ENCODE data around the gene SLC36A1. TPM values are rescaled to one million over a fixed set of nuclear protein-coding genes. Genes with fewer than 3 reads are reported as not detected.

The SLC36A1 gene

GRCh38 chr5:151534350-151534749 is 86.9 kb downstream of the SLC36A1 start:
- no peak for DNase-seq
- 74% methylated on average over 11 of the region's 11 CpGs for WGBS
- no peak overlapping the region for H2BK15ac ChIP-seq (ENCODE audit: low read depth, poor library complexity, severe bottlenecking)
- H2AFZ ChIP-seq (ENCODE audit: low read depth, low read length), result no peak overlapping the region
- H3K9ac ChIP-seq (ENCODE audit: low read length), result no peak overlapping the region
- H2BK5ac ChIP-seq (ENCODE audit: low read depth, low read length, poor library complexity, severe bottlenecking), result no peak overlapping the region
- no peak overlapping the region for H3K4me3 ChIP-seq (ENCODE audit: insufficient read depth in 1 of 2, low read depth in 1 of 2, low read length in 2 of 2)
- H2BK12ac ChIP-seq (ENCODE audit: low read length in 2 of 2), result no peak overlapping the region
- no peak overlapping the region for H3K27ac ChIP-seq (ENCODE audit: low read length, poor library complexity, severe bottlenecking)
- H3K4me2 ChIP-seq (ENCODE audit: low read length, poor library complexity, severe bottlenecking), result no peak overlapping the region
- H3K9me3 ChIP-seq (ENCODE audit: control insufficient read depth, low read length), result no peaks in the 10 kb centered on the region
- no peak overlapping the region for H2AK5ac ChIP-seq (ENCODE audit: low read length, severe bottlenecking)
- H3K27me3 ChIP-seq (ENCODE audit: control insufficient read depth in 1 of 2, insufficient read depth in 1 of 2, low read length in 2 of 2), result peaks cover 0 to 3% of the 10 kb centered on the region in 2 experiments
- no peak overlapping the region for H3K18ac ChIP-seq (ENCODE audit: low read depth in 1 of 2, low read length in 2 of 2)
- no peaks in the 10 kb centered on the region for H3K79me1 ChIP-seq (replicated peaks; ENCODE audit: low read length, poor library complexity, severe bottlenecking)
- H2BK120ac ChIP-seq (ENCODE audit: low read depth, low read length), result no peak overlapping the region
- H3K23ac ChIP-seq (ENCODE audit: low read length in 2 of 2), result no peak overlapping the region
- H3K4me1 ChIP-seq (ENCODE audit: control insufficient read depth, insufficient read depth, low read depth, low read length), result no peaks in the 10 kb centered on the region
- H3K4ac ChIP-seq (ENCODE audit: low read depth in 1 of 2, low read length in 2 of 2), result no peak overlapping the region
- no peak overlapping the region for H4K8ac ChIP-seq (ENCODE audit: low read length)
- H4K91ac ChIP-seq (ENCODE audit: low read length), result no peak overlapping the region
- peaks cover 0 to 5% of the 10 kb centered on the region in 2 experiments for H3K36me3 ChIP-seq (ENCODE audit: control insufficient read depth in 1 of 2, insufficient read depth in 2 of 2, low read depth in 1 of 2, low read length in 2 of 2)
- no peak overlapping the region for H3K14ac ChIP-seq (ENCODE audit: low read length in 2 of 2)

GRCh38 chr5:151537044-151537443 is 89.6 kb downstream of the SLC36A1 start:
- Histone ChIP-seq H2AFZ (ENCODE audit: low read depth, low read length) (no peak overlapping the region), H2BK120ac (ENCODE audit: low read depth, low read length) (no peak overlapping the region), H4K8ac (ENCODE audit: low read length) (no peak overlapping the region), H3K4me1 (ENCODE audit: control insufficient read depth, insufficient read depth, low read depth, low read length) (no peaks in the 10 kb centered on the region), H3K4me3 (ENCODE audit: insufficient read depth in 1 of 2, low read depth in 1 of 2, low read length in 2 of 2) (no peak overlapping the region), H3K27me3 (ENCODE audit: control insufficient read depth in 1 of 2, insufficient read depth in 1 of 2, low read length in 2 of 2) (peaks cover 0 to 3% of the 10 kb centered on the region in 2 experiments), H3K4ac (ENCODE audit: low read depth in 1 of 2, low read length in 2 of 2) (no peak overlapping the region), H3K14ac (ENCODE audit: low read length in 2 of 2) (no peak overlapping the region), H4K91ac (ENCODE audit: low read length) (no peak overlapping the region), H3K23ac (ENCODE audit: low read length in 2 of 2) (no peak overlapping the region), H3K4me2 (ENCODE audit: low read length, poor library complexity, severe bottlenecking) (no peak overlapping the region), H3K79me1 (replicated peaks; ENCODE audit: low read length, poor library complexity, severe bottlenecking) (no peaks in the 10 kb centered on the region), H3K27ac (ENCODE audit: low read length, poor library complexity, severe bottlenecking) (no peak overlapping the region), H2BK5ac (ENCODE audit: low read depth, low read length, poor library complexity, severe bottlenecking) (no peak overlapping the region), H3K9me3 (ENCODE audit: control insufficient read depth, low read length) (no peaks in the 10 kb centered on the region), H2BK15ac (ENCODE audit: low read depth, poor library complexity, severe bottlenecking) (no peak overlapping the region), H3K9ac (ENCODE audit: low read length) (no peak overlapping the region), H2AK5ac (ENCODE audit: low read length, severe bottlenecking) (no peak overlapping the region), H3K36me3 (ENCODE audit: control insufficient read depth in 1 of 2, insufficient read depth in 2 of 2, low read depth in 1 of 2, low read length in 2 of 2) (no peaks in the 10 kb centered on the region), H2BK12ac (ENCODE audit: low read length in 2 of 2) (no peak overlapping the region), H3K18ac (ENCODE audit: low read depth in 1 of 2, low read length in 2 of 2) (no peak overlapping the region)
- DNase-seq, result no peak
- WGBS, result 60% methylated on average over 4 of the region's 4 CpGs

- no peak overlapping the region for H3K4ac ChIP-seq (ENCODE audit: low read depth in 1 of 2, low read length in 2 of 2)
- no peak for DNase-seq
- H3K18ac ChIP-seq (ENCODE audit: low read depth in 1 of 2, low read length in 2 of 2), result no peak overlapping the region
- H3K23ac ChIP-seq (ENCODE audit: low read length in 2 of 2), result no peak overlapping the region
- H3K27me3 ChIP-seq (ENCODE audit: control insufficient read depth in 1 of 2, insufficient read depth in 1 of 2, low read length in 2 of 2), result peaks cover 0 to 4% of the 10 kb centered on the region in 2 experiments
- H2BK12ac ChIP-seq (ENCODE audit: low read length in 2 of 2), result no peak overlapping the region
- no peaks in the 10 kb centered on the region for H3K79me1 ChIP-seq (replicated peaks; ENCODE audit: low read length, poor library complexity, severe bottlenecking)
- H3K9me3 ChIP-seq (ENCODE audit: control insufficient read depth, low read length), result no peaks in the 10 kb centered on the region
- no peak overlapping the region for H2BK15ac ChIP-seq (ENCODE audit: low read depth, poor library complexity, severe bottlenecking)
- no peak overlapping the region for H3K27ac ChIP-seq (ENCODE audit: low read length, poor library complexity, severe bottlenecking)
- WGBS, result 100% methylated on average over 1 of the region's 2 CpGs
- no peak overlapping the region for H2AK5ac ChIP-seq (ENCODE audit: low read length, severe bottlenecking)
- no peak overlapping the region for H2BK120ac ChIP-seq (ENCODE audit: low read depth, low read length)
- H4K8ac ChIP-seq (ENCODE audit: low read length), result no peak overlapping the region
- no peak overlapping the region for H3K4me2 ChIP-seq (ENCODE audit: low read length, poor library complexity, severe bottlenecking)
- H2BK5ac ChIP-seq (ENCODE audit: low read depth, low read length, poor library complexity, severe bottlenecking), result no peak overlapping the region
- no peak overlapping the region for H2AFZ ChIP-seq (ENCODE audit: low read depth, low read length)
- H4K91ac ChIP-seq (ENCODE audit: low read length), result no peak overlapping the region
- H3K14ac ChIP-seq (ENCODE audit: low read length in 2 of 2), result no peak overlapping the region
- no peaks in the 10 kb centered on the region for H3K36me3 ChIP-seq (ENCODE audit: control insufficient read depth in 1 of 2, insufficient read depth in 2 of 2, low read depth in 1 of 2, low read length in 2 of 2)
- H3K9ac ChIP-seq (ENCODE audit: low read length), result no peak overlapping the region
- no peak overlapping the region for H3K4me3 ChIP-seq (ENCODE audit: insufficient read depth in 1 of 2, low read depth in 1 of 2, low read length in 2 of 2)
- H3K4me1 ChIP-seq (ENCODE audit: control insufficient read depth, insufficient read depth, low read depth, low read length), result no peaks in the 10 kb centered on the region
These were observed 94.2 kb downstream of the SLC36A1 start for GRCh38 chr5:151541571-151541970.

Small RNA genes lying within 50 kb of the gene (small RNA-seq; reads per million reads assigned to genes)
- gene MIR6499 (ENCODE audit: low read depth), result not detected
- gene RNA5SP197 (ENCODE audit: low read depth), result 0.86 reads per million
